GM12873 (cell line): ENCODE measurements around the gene PHB1.

Source experiments
- CTCF ChIP-seq: IDR thresholded peaks from 2 replicates; pipeline ENCODE4 v1.5.1; 2012; ENCODE audit warnings: low read depth, mild to moderate bottlenecking, moderate library complexity, low read length, control low read depth; ENCODE audit not compliant: insufficient read depth; ENCODE audit errors: missing control alignments

Gene PHB1

GRCh38 chr17:49373115-49373514 lies 41.6 kb downstream of the PHB1 start:
- TF ChIP-seq CTCF = no peak

GRCh38 chr17:49372425-49372824 lies 42.3 kb downstream of the PHB1 start:
- no peak for TF ChIP-seq CTCF

GRCh38 chr17:49370971-49371834 lies 43.5 kb downstream of the PHB1 start:
- no peak for TF ChIP-seq CTCF

GRCh38 chr17:49369760-49370159 lies 44.9 kb downstream of the PHB1 start:
- no peak for TF ChIP-seq CTCF

GRCh38 chr17:49369089-49369488 lies 45.6 kb downstream of the PHB1 start:
- TF ChIP-seq CTCF = no peak

DNA sequence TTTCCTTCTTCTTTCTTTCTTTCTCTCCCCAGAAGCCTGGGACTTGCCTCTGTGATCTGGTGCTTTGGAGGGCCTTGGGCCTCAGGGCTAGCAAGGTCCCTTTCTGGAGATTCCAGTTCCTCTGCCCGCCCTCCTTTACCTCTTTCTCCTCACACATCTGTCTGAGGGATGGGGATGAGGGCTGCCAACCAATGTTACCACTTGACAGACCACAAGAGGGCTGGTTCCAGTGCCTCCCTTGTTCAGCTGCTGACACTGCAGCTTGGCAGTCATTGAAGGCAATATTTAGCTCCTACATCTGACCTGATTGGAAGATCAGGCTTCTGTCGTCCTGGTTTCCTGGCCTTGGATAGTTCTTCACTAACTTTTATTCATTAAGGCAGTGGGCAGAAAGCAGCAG lies 49.0 kb downstream of the PHB1 start:
- TF ChIP-seq CTCF = peak; percentile 26

DNA sequence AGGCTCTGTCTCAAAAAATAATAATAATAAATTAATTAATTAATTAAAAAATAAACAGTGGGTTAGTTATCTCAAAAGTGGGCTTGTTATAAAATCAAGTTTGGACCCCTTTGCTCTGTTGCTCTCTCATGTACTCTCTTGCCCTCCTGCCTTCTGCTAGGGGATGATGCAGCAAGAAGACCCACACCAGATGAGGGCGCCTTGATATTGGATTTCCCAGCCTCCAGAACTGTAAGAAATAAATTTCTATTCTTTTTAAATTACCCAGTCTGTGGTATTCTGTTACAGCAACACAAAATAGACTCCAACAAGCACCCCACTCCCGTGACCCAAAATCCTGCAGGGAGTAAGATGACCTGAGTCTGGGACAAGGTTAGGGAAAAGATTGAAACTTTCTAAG lies 50.6 kb downstream of the PHB1 start:
- TF ChIP-seq CTCF = no peak
